HL-60 (cell line): ENCODE data around the gene GLCE.
"Not testable (repeated sequence)": the region's sequence is repeated elsewhere in the genome, so short reads cannot be mapped to it uniquely, and the experiment has no call there.

Experiments
- DNase-seq, 2 experiments: peaks; one replicate each; pipeline ENCODE4 v3.0.0-alpha.2; 2010 to 2020; ENCODE audit warnings: low read depth in 1 of 2, low spot score in 1 of 2
- H3K27ac ChIP-seq: fragments of 250-450 bp; sonication (Bioruptor Pico); replicated peaks from 2 replicates; pipeline ENCODE4 v1.5.1; 2020; ENCODE audit warnings: mild to moderate bottlenecking, moderate library complexity
- H3K27me3 ChIP-seq: fragments of 250-450 bp; sonication (Bioruptor Pico); 2 replicates; pipeline ENCODE4 v1.5.1; 2021; ENCODE audit warnings: mild to moderate bottlenecking, moderate library complexity; ENCODE audit not compliant: insufficient read depth, poor library complexity, severe bottlenecking
- H3K4me3 ChIP-seq: replicated peaks from 2 replicates; pipeline ENCODE4 v1.5.1; 2011; ENCODE audit warnings: mild to moderate bottlenecking, control low read depth, low read length; ENCODE audit not compliant: insufficient read depth
- GABPA ChIP-seq: IDR thresholded peaks from 2 replicates; pipeline ENCODE4 v1.6.1; 2012; ENCODE audit warnings: low read depth
- POLR2AphosphoS5 ChIP-seq: IDR thresholded peaks from 2 replicates; pipeline ENCODE4 v1.6.1; 2012; ENCODE audit warnings: low read depth
- SPI1 ChIP-seq: IDR thresholded peaks from 2 replicates; pipeline ENCODE4 v1.6.1; 2012; ENCODE audit warnings: low read depth, mild to moderate bottlenecking, borderline replicate concordance
- TF ChIP-seq, protein P1 (sequence below): IDR thresholded peaks from 2 replicates; pipeline ENCODE4 v1.6.1; 2012; ENCODE audit warnings: low read depth; ENCODE audit not compliant: insufficient replicate concordance
- TF ChIP-seq, protein P2 (sequence below): IDR thresholded peaks from one replicate; pipeline ENCODE4 v1.5.1; 2011; ENCODE audit warnings: low read length, control low read depth, inconsistent platforms; ENCODE audit not compliant: insufficient read depth

The GLCE gene

DNA sequence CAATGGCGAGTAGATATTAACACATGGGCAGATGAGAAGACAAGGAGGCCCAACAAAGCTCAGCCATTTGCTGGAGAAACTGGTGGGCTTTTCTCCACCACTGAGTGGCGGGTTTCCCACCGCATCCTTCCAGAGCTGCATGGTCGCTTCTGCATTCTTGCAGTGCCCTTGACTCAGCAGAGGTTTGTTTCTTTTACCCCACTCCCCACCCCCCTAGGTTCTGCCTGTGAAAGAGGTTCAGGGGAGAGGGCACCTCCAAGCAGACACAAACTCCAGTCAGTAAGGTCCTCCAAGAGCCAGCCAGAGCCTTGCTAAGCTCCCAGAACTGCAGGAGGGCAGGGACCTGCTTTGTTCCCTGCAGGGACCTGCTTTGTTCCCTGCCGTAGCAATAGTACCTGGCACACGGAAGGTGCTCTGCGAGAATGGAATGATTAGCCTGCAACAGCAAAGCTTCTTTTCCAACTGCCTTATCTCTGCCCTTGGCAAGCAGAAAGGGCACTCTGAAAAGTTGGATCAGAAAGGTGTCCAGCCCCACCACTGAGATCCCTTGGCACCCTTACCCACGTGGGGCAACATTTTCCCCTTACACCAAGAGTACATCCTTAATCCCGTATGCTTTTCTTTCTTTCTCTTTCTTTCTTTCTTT lies 139.6 kb downstream of the GLCE start:
- no peak for TF ChIP-seq SPI1
- TF ChIP-seq, protein P1, sequence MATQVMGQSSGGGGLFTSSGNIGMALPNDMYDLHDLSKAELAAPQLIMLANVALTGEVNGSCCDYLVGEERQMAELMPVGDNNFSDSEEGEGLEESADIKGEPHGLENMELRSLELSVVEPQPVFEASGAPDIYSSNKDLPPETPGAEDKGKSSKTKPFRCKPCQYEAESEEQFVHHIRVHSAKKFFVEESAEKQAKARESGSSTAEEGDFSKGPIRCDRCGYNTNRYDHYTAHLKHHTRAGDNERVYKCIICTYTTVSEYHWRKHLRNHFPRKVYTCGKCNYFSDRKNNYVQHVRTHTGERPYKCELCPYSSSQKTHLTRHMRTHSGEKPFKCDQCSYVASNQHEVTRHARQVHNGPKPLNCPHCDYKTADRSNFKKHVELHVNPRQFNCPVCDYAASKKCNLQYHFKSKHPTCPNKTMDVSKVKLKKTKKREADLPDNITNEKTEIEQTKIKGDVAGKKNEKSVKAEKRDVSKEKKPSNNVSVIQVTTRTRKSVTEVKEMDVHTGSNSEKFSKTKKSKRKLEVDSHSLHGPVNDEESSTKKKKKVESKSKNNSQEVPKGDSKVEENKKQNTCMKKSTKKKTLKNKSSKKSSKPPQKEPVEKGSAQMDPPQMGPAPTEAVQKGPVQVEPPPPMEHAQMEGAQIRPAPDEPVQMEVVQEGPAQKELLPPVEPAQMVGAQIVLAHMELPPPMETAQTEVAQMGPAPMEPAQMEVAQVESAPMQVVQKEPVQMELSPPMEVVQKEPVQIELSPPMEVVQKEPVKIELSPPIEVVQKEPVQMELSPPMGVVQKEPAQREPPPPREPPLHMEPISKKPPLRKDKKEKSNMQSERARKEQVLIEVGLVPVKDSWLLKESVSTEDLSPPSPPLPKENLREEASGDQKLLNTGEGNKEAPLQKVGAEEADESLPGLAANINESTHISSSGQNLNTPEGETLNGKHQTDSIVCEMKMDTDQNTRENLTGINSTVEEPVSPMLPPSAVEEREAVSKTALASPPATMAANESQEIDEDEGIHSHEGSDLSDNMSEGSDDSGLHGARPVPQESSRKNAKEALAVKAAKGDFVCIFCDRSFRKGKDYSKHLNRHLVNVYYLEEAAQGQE = no peak
- TF ChIP-seq GABPA = no peak
- TF ChIP-seq, protein P2, sequence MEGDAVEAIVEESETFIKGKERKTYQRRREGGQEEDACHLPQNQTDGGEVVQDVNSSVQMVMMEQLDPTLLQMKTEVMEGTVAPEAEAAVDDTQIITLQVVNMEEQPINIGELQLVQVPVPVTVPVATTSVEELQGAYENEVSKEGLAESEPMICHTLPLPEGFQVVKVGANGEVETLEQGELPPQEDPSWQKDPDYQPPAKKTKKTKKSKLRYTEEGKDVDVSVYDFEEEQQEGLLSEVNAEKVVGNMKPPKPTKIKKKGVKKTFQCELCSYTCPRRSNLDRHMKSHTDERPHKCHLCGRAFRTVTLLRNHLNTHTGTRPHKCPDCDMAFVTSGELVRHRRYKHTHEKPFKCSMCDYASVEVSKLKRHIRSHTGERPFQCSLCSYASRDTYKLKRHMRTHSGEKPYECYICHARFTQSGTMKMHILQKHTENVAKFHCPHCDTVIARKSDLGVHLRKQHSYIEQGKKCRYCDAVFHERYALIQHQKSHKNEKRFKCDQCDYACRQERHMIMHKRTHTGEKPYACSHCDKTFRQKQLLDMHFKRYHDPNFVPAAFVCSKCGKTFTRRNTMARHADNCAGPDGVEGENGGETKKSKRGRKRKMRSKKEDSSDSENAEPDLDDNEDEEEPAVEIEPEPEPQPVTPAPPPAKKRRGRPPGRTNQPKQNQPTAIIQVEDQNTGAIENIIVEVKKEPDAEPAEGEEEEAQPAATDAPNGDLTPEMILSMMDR = no peak
- TF ChIP-seq POLR2AphosphoS5 = no peak
- Histone ChIP-seq H3K27ac (no peak overlapping the region), H3K4me3 (no peak overlapping the region), H3K27me3 (peaks cover 19% of the 10 kb centered on the region)
- DNase-seq = peak in 1 of 2 experiments; percentile 9

DNA sequence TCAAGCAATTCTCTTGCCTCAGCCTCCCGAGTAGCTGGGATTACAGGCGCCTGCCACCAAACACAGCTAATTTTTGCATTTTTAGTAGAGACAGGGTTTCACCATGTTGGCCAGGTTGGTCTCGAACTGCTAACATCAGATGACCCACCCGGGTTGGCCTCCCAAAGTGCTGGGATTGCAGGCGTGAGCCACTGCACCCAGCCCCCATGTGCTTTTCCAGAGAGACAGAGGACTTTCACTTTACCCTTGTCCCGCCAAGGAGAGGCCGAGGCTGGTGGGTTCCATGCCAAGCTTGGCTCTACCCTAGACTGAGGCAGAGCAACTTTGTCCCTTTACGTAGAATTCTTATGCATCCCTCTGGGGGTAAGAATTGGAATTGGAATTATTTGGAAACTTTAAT lies 140.7 kb downstream of the GLCE start:
- not testable (repeated sequence) for H3K27ac ChIP-seq, H3K4me3 ChIP-seq, DNase-seq
- H3K27me3 ChIP-seq = peaks cover 19% of the 10 kb centered on the region

DNA sequence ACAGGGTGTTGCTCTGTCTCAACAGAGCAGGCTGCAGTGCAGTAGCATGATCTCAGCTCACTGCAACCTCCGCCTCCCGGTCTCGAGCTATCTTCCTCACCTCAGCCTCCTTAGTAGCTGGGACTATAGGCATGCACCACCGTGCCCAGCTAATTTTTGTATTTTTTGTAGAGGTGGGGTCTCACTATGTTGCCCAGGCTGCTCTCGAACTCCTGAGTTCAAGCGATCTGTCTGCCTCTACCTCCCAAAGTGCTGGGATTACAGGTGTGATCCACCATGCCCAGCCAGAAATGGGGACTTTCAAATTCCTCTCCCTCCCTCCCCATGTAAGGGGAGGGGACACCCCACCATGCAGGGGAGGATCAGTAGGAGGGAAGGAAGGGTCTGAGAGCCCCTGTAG lies 141.7 kb downstream of the GLCE start:
- H3K4me3 ChIP-seq, DNase-seq, H3K27ac ChIP-seq: not testable (repeated sequence)
- H3K27me3 ChIP-seq = peaks cover 19% of the 10 kb centered on the region

DNA sequence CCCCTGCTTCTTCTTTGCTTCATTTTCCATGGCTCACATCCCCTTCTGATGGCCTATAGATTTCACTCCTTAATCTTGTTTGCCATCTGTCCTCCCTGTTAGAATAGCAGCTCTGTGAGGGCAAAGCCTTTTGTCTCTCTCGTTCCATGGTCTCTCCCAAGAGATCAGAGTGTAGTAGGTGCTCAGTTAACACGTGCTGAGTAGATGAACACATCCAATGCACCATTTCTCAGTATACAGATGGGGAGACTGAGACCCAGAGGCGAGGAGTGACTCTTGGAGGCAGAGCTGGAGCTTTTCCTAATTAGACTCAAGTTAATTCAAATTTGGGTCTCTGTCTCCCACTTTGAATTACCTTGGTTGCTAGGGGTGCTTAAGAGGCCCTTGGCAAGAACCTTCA lies 142.5 kb downstream of the GLCE start:
- no peak for TF ChIP-seq GABPA
- TF ChIP-seq, protein P1 = no peak
- TF ChIP-seq SPI1 = no peak
- no peak for TF ChIP-seq POLR2AphosphoS5
- TF ChIP-seq, protein P2 = no peak
- DNase-seq = no peak
- Histone ChIP-seq H3K27ac (no peak overlapping the region), H3K4me3 (no peak overlapping the region), H3K27me3 (peaks cover 18% of the 10 kb centered on the region)
